Measurements from ENCODE around the gene NOL7. TPM values are rescaled to one million over a fixed set of nuclear protein-coding genes. Genes with fewer than 3 reads are reported as not detected.

NOL7 gene
- total and polyA plus RNA-seq, 2 of the 13 experiments (the other 11 are each of a cell fraction or from before 2014, with no cell fraction given) = 37.8 to 186 TPM

DNA sequence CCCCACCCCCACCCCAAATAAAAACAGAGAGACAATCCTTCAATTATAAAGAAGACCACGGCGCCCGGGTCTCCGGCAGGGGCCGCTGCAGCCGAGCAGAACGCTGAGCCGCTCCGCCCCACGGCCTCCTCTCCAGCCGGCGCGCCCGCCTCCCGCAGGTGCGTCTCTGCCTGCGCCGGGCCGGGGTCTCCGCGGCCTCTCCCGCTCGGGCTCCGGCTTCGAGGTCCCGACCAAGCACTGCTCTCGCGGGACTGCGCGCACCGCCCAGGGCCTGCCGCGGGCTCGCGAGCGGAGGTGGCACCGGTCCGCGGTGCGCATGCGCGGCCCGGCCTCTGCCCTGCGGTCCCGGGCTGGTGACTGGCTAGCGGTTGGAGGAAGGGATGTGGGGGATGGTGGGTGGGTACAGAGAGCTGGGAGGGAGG lies 41.0 kb upstream of the NOL7 start (continued):
- TF ChIP-seq, protein P1, sequence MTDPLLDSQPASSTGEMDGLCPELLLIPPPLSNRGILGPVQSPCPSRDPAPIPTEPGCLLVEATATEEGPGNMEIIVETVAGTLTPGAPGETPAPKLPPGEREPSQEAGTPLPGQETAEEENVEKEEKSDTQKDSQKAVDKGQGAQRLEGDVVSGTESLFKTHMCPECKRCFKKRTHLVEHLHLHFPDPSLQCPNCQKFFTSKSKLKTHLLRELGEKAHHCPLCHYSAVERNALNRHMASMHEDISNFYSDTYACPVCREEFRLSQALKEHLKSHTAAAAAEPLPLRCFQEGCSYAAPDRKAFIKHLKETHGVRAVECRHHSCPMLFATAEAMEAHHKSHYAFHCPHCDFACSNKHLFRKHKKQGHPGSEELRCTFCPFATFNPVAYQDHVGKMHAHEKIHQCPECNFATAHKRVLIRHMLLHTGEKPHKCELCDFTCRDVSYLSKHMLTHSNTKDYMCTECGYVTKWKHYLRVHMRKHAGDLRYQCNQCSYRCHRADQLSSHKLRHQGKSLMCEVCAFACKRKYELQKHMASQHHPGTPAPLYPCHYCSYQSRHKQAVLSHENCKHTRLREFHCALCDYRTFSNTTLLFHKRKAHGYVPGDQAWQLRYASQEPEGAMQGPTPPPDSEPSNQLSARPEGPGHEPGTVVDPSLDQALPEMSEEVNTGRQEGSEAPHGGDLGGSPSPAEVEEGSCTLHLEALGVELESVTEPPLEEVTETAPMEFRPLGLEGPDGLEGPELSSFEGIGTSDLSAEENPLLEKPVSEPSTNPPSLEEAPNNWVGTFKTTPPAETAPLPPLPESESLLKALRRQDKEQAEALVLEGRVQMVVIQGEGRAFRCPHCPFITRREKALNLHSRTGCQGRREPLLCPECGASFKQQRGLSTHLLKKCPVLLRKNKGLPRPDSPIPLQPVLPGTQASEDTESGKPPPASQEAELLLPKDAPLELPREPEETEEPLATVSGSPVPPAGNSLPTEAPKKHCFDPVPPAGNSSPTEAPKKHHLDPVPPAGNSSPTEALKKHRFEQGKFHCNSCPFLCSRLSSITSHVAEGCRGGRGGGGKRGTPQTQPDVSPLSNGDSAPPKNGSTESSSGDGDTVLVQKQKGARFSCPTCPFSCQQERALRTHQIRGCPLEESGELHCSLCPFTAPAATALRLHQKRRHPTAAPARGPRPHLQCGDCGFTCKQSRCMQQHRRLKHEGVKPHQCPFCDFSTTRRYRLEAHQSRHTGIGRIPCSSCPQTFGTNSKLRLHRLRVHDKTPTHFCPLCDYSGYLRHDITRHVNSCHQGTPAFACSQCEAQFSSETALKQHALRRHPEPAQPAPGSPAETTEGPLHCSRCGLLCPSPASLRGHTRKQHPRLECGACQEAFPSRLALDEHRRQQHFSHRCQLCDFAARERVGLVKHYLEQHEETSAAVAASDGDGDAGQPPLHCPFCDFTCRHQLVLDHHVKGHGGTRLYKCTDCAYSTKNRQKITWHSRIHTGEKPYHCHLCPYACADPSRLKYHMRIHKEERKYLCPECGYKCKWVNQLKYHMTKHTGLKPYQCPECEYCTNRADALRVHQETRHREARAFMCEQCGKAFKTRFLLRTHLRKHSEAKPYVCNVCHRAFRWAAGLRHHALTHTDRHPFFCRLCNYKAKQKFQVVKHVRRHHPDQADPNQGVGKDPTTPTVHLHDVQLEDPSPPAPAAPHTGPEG (CRISPR knock-in tag; IDR thresholded peaks at IDR 0.05) = no peak
- TF ChIP-seq CHD2 (IDR thresholded peaks at IDR 0.05; ENCODE audit: low read depth, low read length) (peak; percentile 98), PHB2 (IDR thresholded peaks at IDR 0.05; ENCODE audit: partially characterized antibody) (no peak), ETV5 (CRISPR knock-in tag; IDR thresholded peaks at IDR 0.05; ENCODE audit: borderline replicate concordance) (no peak), RARA (CRISPR knock-in tag; IDR thresholded peaks at IDR 0.05) (no peak), SYNCRIP (IDR thresholded peaks at IDR 0.05; ENCODE audit: insufficient read depth, low read depth, low read length) (no peak)
- TF ChIP-seq, protein P2, sequence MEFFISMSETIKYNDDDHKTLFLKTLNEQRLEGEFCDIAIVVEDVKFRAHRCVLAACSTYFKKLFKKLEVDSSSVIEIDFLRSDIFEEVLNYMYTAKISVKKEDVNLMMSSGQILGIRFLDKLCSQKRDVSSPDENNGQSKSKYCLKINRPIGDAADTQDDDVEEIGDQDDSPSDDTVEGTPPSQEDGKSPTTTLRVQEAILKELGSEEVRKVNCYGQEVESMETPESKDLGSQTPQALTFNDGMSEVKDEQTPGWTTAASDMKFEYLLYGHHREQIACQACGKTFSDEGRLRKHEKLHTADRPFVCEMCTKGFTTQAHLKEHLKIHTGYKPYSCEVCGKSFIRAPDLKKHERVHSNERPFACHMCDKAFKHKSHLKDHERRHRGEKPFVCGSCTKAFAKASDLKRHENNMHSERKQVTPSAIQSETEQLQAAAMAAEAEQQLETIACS (CRISPR knock-in tag; IDR thresholded peaks at IDR 0.05) = peak; percentile 88
- TF ChIP-seq, protein P3, sequence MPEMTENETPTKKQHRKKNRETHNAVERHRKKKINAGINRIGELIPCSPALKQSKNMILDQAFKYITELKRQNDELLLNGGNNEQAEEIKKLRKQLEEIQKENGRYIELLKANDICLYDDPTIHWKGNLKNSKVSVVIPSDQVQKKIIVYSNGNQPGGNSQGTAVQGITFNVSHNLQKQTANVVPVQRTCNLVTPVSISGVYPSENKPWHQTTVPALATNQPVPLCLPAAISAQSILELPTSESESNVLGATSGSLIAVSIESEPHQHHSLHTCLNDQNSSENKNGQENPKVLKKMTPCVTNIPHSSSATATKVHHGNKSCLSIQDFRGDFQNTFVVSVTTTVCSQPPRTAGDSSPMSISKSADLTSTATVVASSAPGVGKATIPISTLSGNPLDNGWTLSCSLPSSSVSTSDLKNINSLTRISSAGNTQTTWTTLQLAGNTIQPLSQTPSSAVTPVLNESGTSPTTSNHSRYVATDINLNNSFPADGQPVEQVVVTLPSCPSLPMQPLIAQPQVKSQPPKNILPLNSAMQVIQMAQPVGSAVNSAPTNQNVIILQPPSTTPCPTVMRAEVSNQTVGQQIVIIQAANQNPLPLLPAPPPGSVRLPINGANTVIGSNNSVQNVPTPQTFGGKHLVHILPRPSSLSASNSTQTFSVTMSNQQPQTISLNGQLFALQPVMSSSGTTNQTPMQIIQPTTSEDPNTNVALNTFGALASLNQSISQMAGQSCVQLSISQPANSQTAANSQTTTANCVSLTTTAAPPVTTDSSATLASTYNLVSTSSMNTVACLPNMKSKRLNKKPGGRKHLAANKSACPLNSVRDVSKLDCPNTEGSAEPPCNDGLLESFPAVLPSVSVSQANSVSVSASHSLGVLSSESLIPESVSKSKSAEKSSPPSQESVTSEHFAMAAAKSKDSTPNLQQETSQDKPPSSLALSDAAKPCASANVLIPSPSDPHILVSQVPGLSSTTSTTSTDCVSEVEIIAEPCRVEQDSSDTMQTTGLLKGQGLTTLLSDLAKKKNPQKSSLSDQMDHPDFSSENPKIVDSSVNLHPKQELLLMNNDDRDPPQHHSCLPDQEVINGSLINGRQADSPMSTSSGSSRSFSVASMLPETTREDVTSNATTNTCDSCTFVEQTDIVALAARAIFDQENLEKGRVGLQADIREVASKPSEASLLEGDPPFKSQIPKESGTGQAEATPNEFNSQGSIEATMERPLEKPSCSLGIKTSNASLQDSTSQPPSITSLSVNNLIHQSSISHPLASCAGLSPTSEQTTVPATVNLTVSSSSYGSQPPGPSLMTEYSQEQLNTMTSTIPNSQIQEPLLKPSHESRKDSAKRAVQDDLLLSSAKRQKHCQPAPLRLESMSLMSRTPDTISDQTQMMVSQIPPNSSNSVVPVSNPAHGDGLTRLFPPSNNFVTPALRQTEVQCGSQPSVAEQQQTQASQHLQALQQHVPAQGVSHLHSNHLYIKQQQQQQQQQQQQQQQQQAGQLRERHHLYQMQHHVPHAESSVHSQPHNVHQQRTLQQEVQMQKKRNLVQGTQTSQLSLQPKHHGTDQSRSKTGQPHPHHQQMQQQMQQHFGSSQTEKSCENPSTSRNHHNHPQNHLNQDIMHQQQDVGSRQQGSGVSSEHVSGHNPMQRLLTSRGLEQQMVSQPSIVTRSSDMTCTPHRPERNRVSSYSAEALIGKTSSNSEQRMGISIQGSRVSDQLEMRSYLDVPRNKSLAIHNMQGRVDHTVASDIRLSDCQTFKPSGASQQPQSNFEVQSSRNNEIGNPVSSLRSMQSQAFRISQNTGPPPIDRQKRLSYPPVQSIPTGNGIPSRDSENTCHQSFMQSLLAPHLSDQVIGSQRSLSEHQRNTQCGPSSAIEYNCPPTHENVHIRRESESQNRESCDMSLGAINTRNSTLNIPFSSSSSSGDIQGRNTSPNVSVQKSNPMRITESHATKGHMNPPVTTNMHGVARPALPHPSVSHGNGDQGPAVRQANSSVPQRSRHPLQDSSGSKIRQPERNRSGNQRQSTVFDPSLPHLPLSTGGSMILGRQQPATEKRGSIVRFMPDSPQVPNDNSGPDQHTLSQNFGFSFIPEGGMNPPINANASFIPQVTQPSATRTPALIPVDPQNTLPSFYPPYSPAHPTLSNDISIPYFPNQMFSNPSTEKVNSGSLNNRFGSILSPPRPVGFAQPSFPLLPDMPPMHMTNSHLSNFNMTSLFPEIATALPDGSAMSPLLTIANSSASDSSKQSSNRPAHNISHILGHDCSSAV (CRISPR knock-in tag; IDR thresholded peaks at IDR 0.05; ENCODE audit: borderline replicate concordance) = no peak
